NCI-H345 treated with DMSO at 0.1 percent for 48 hours (cell line): ENCODE results near the gene HEPACAM.
A peak's percentile ranks its signal among the peaks of the same experiment; 100 is the strongest.

ENCODE experiments used
- DNase-seq: peaks from one replicate; lab custom pipeline; 2025; ENCODE audit not compliant: unreplicated experiment; lab: John Stamatoyannopoulos, UW

Gene HEPACAM

DNA sequence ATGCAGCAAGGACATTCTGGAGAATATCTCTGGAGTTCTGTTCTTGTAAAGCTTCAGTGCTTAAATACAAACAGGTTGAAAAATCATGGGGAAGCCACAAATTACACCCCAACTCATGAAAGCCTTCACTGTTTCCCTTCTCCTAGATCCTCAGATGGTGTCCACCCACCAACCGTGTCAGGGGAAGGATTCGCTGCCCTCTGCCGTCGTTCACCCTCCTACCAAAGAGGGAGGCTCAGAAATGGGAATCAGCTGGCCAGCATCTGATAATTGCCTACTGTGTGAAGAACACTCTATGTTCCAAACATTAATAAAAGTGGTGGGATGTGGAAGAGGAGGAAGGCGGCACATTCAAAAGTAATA is 7.4 kb upstream of the HEPACAM start:
- DNase-seq, result no peak

DNA sequence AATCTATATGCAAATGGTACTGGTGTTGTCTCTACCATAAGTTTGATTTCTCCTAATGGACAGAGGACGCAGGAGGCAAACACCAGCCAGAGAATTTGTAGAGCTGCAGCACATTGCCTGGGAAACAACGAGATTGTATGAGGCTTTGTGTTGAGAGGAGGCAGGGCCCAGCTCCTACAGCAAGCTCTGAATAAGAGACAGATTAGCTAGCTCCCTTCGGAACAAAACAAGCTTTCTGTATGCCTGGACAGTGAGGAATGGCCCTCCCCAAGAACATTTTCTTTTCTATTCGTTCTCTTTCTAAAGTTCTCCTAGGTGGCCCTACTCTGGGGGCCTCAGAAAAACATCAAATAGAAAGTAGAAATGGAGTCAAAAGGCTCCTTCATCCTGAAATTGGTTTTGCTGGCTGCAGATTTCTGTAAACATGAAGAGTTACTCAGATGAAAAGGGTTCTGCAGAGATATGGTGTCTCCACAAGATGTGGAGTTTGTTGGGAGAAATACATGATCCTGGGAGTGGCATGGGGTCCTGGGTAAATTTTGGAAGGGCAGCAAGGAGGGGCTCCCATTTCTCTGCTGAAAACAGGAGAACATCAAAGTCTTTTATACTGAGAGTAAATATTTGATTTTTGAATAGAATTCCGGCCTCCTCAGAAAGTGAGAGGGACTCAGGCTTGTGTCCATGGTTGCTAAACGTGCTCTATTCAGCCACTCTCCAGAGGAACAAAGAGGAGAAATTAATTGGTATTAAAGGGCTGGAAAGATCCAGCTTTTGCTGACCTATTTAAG is 6.8 kb upstream of the HEPACAM start:
- no peak for DNase-seq

DNA sequence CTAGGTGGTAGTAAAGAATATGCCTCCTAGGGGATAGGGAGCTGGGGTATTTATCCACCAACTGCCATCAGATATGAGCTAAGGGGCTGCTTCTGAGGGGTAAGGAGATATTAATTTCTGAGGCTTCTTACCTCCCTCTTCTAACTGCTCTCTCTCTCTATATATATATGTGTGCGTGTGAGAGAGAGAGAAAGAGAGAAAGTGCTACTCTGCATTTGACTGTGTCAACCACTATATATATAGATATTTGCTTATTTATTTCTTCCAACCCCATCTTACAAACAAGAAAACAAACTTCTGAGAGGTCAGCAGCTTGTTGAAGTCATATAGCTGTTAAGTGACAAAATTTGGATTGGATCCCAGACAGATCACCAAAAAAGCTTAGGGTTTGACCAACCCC is 5.9 kb upstream of the HEPACAM start:
- DNase-seq, result no peak

DNA sequence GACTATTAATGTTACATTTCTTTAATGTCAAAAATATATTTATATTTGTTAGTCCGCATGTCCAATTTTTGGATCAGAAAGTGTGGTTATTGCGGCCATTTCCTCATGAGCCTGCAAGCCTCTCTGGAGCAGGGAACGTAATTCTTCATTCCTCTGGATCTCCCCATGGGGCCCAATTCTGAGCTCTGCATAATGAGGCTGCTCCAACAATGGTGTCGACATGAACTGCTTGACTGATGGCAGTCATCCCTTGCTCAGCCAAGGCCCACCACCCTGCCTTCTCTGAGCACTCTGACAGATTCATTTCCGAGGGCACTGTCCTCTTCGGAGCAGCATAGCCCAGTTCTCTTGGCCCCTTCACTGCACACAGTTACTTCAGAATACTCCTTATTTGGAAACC is 3.1 kb upstream of the HEPACAM start:
- DNase-seq, result no peak

DNA sequence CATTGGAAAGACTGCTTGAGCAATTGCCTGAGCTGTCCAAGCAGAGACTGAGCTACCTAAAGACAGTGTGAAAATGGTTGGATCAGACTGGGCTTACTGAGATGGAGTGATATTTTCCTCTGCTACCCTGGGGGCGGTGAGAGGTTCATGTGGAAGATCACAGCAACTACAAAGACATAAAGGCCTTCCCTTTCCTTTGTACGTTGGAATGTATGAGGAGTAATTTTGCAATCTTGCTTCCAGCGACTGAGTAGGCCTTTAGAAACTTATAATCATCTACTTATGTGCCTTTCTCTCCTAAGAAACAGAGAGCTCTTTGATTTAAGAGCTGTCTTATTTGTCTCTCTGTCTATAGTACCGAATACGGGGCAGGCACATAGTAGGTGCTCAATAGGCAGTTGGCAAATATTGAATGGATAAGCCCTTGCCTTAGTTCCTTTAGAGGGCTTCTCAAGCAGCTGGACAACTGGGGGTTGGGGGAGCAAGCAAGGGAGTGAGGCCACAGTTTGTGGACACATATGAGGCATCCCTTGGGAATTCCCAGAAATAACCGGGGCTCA is 2.4 kb upstream of the HEPACAM start:
- no peak for DNase-seq

DNA sequence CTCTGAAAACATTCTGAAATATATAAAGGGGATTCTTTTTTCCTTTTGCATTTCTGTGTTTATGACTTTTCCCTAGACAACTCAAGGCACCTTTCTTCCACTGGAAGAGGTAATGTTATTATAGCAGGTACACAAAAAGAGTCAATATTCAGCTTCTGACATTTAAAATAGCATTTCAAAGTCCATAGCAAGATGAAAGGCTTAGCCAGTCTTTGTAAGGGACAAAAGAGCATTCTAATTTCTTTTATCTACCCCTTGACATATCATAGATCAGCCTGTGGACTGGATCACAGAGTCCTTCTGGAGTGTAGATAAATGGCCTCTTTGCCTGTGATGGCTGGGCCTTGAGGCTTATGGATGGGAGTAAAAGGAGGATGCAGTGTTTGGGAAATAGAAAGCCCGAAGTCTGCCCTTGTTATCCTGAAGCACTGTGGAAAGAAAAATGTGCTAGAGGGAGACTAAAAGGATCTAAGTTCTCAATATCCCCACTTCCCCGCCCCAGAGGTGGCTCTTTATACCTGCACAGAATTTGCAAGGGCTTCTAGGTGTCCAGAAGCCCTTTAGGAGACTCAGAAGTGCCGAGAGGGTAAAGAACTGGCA is 1.6 kb upstream of the HEPACAM start:
- no peak for DNase-seq

DNA sequence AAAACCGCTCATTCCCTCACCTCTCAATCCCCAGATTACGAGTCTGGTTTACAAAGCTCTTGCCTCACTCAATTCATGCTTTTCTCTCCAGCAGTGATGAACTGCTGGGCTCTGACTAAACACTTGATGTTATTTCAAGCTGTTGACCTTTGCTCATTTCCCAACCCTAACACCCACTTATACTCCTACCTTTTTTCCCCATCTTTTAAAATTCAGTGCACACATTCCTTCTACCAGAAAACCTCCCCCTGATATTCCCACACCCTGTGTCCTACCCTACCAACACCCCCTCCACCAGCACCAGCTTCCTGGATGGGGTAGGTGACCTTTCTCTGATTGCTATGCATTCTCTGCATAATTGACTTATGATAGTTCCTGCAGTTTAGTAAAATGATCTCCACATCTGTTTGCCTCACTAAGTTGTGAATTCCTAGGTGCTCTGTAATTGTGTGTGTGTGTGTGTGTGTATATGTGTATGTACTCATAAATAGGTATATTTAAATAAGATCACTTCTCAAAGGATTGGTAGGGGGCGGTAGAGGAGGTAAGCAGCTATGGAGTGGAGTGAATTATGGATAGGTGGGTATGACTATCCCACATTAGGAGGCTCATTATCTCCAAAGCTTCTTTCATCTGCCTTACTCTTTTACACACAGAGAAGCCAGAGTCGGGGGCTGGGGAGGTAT is 842 bp downstream of the HEPACAM start:
- no peak for DNase-seq

DNA sequence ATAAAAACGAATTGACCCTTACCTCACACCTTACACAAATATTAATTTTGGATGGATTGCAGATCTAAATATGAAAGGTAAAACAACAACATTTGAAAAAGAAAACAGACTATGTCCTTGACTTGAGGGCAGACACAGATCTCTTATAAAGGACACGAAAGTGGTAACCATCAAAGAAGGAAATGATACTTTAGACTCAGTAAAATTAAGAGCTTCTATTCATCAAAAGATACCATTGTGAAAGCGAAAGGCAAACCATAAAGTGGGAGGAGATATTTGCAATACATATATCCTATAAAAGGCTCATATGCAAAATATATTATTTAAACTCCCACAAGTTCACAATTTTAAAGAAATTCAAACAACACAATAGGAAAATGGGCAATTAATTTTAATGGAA is 5.0 kb downstream of the HEPACAM start:
- no peak for DNase-seq

DNA sequence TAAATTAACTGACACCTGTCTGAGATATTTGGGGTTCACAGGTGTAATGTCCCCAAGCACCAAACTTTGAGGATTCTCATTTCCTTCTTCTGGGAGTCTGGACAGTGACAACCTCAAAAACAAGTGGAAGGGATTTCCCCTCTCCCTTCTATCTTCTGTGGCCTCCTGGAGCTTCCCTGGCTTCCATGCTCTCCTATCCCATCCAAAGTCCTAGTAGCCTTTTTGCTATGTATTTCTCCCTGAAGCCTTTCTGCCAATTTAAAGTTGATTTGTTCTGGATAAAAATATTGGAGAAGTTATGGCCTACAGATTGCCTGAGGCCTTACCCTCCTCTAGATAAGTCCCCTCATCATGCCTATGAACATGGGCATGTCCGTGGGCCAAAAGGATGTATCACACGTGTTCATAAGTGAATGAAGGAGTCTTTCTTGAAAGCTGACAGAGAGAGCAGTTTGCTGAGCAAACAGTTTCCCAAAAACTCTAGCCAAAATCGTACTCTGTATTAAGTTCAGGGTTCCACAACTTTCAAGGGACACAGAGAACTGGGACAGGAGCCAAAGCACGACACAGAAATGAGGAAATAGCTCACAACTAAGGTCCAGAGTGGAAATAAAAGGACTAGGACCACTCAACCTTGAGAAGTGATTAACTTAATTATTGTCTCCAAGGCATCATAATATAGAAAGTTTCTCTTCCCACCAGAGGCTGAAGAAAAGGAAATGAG is 6.7 kb downstream of the HEPACAM start:
- DNase-seq, result no peak

DNA sequence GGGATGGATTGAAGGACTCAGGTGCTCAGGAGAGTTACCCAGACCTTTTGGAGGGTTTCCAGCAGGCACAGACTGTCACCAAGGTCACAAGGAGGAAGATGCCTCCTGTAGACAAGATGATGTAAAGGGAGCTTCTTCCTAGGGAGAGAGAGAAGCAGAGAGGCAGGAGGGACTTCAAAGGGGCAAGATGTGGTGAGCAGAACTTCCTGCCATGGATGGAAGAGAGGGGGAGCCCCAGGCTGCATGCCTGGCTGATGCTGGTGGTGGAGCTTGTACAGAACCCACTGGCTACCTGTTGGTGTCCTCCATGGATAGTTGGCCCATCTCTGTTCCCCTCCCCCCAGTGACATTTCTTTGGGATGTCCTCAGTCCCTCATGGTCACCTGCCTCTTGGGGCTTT is 12.6 kb downstream of the HEPACAM start:
- no peak for DNase-seq

DNA sequence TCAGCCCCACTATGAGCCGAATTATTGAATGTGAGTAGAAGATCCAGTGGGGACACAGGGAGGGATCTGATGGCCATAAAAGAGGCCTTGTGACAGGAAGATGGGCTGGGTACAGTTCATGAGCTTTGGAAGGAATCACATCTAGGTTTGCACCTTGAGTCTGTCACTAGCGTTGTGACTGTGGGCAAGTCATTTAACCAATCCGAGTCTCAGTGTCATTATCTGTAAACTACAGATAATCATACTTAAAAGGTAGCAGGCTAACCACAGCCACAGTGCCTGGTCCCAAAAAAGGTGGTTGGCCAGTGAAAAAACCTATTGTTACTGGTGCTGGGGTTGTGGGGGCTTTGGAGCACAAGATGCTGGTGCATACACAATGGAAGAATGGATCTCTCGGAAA is 13.0 kb downstream of the HEPACAM start:
- no peak for DNase-seq

DNA sequence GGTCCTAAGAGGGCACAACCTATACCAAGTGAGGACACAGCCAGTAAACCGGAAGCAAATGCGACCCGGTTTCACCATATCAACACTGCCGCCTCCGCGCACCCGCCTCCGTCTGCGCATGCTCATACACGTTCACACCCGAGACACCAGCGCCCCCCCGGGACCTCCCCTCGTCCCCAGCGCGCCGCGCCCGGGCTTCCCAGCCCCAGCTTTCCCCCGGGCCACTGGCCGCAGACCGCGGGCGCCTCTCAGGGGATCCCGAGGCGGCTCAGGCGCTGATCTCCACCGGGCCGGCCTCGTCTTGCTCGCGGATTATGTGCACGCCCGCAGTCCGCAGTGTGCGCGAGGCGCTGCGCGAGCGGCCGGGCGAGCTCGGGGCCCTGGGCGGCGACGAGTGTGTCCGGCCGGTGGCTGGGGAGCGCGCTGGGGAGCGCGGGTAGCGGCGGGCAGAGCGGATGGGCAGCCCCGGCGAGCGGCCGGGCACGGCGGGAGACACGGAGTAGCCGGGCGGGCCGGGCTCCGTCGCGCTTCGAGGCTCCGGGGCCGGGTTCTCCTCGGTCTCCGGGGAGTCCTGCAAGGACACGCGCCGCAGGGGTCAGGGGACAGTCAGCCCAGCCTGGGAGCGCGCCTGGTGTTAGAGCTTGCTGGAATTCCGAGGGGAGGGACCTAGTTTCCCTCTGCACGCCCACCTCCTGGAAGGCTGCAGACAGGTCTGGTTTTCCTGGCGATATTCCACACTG is 14.8 kb downstream of the HEPACAM start:
- peak; percentile 3 for DNase-seq

DNA sequence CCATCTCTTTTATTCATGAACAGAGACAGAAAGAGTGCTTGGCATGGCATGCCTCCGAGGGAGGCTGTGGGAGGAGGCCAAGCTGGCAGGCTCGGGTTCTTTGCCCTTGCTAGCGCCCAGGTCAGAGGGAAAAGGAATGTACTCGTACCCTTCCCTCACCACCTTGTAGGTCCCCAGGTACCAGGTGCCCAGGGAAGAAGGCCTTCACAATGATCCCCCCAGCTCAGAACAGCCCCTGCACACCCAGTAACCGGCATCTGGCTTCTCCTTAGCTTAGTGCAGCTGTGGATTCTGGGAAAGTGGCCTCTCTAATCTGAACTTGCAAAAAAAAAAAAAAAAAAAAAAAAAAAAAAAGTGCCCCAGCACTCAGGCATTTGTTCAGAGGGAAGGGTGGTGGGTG is 15.5 kb downstream of the HEPACAM start:
- DNase-seq, result no peak

DNA sequence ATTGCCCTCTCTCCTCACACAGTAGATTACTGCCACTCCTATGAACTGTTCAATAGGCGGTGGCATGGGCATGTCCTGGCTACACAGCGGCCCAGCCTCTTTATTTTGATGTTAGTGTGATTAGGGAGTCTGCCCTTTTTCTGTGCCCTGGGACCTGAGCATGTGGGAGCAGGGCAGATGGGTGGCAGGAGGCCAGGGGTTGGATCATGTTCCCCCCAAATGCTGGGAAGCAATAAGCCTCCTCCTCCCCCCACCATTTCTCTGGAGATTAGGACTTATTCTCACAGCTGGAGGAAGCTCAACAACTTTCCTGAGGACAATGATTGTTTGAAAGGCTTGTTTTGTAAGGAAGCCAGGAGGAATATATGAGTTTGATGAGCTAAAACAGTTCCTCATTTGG is 15.9 kb downstream of the HEPACAM start:
- no peak for DNase-seq

DNA sequence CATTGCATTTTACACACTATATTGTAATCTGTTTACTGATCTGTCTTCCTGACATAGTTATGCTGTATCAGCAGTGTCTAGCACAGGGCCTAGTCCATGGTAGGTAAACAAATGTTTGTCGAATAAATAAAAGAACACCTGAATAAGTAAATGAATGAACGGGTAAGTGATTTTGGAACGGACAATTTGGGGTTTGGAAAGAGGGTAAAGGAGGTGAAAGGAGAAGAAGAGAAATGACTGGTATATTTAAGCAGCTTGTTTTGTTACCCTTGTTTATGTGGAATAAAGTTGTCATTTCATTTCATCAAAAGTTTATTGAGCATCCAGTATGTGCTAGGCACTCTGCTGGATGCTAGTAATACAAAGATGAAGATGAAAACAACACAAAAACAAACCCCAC is 16.9 kb downstream of the HEPACAM start, which contains the start of gene HEPN1:
TSS of gene HEPN1 (plus strand) at position 301 of the 400 bp plus-strand sequence.
- DNase-seq, result no peak

DNA sequence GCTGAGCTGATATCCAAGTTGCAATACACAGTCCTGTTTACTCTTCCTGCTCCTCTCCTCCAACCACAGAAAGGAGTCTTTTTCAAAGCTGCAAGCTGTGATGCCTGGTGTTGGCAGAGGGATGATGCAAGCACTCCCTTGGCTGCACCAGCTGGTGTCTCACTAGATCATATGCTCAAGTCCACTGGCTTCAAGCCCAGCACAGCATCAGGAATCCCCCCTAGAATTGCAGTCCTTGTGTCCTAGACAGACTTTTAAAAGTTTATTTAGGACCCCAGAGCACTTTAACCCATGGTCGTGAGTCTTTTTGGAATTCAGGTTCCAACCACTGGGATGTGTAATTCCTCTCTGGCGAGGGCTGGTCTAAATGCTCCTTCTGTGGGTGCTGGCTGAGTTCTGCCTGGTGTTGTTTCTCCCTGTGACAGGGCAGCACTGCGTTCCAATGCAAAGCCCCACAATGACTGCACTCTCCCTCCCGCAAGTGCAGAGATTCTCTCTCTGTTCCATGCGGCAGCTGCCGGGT is 18.7 kb downstream of the HEPACAM start:
- DNase-seq, result no peak

DNA sequence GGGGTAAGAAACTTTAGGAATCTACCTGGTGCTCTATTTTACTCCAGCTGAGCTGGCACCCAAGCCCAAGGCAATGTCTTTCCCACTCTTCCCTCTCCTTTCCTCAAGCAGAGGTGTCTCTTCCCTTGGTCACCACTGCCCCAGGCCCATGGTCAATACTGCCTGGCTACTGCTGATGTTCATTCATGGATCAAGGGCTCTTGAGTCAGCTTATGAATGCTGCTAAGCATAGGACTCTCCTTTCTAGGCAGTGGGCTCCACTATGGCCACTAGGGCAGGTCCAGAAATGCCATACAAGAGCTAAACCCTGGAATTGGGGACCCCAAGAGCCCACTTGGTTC is 19.5 kb downstream of the HEPACAM start:
- no peak for DNase-seq

DNA sequence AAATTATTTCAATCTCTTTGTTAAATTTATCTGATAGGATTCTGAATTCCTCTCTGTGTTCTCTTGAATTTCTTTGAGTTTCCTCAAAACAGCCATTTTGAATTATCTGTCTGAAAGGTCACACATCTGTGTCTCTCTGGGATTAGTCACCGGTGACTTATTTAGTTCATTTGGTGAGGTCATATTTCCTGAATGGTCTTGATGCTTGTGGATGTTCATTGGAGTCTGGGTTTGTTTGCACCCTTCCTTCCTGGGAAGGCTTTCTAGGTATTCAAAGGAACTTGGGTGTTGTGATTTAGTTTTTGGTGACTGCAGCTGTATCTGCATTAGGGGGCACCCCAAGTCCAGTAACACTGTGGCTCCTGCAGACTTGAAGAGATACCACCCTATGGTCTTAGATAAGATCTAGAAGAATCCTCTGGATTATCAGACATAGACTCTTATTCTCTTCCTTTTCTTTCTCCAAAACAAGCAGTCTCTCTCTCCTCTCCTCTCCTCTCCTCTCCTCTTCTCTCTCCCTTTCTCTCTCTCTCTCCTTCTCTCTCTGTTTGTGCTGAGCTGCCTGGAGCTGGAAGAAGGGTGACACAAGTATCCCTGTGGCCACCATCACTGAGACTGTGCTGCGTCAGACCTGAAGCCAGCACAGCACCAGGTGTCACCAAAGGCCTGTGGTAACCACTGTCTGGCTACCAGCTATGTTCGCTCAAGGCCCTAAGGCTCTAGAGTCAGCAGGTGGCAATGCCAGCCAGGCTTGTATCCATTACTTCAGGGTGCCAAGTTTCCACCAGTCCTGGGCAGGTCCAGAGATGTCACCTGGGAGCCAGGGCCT is 20.1 kb downstream of the HEPACAM start:
- no peak for DNase-seq

DNA sequence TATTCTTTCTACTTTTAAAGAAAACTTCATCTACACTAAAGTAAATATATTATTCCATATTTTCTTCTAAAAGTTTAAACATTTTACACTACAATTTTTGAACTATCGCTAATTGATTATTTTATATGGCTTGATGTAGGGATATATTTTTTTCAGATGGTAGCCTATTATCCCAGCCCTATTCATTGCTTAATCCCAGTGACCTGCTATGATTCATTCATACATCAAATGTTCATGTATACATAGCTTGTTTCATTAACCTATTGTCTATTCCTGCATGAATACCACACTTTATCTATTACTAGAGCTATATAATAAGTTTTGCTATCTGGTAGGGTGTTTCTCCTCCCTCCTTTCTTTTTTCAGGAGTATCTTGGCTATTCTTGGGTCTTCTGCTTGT is 33.2 kb downstream of the HEPACAM start:
- no peak for DNase-seq

DNA sequence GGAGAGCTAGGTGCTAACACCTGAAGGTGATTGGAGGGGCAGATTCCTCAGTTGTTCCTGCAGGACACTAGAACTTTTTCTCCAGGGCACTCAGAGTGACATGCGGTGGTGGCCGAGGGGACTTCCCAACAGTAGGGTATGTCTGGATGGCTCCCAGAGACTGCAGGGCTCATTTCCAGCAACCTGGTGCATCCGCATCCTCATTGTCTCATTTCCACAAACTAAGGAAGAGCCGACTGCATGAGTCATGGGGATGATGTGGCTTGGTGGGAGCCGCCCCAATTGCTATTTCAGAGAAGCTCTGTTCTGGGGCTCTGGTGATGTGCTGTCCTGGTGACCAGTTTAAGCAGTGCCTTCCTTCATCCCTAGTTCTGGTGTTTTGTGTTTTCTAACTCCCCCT is 35.4 kb downstream of the HEPACAM start:
- DNase-seq, result no peak
